ENCODE data around the gene TLR9. TPM values are rescaled to one million over a fixed set of nuclear protein-coding genes. Genes with fewer than 3 reads are reported as not detected.

TLR9 gene
- under 0.01 and 0.06 TPM in 2 replicates for total RNA-seq

GRCh38 chr3:52225452-52226228 lies at the start of gene TLR9:
TSS of gene TLR9 (minus strand) at chr3:52225645. CDS start at chr3:52225529, 116 bp downstream.

DNA sequence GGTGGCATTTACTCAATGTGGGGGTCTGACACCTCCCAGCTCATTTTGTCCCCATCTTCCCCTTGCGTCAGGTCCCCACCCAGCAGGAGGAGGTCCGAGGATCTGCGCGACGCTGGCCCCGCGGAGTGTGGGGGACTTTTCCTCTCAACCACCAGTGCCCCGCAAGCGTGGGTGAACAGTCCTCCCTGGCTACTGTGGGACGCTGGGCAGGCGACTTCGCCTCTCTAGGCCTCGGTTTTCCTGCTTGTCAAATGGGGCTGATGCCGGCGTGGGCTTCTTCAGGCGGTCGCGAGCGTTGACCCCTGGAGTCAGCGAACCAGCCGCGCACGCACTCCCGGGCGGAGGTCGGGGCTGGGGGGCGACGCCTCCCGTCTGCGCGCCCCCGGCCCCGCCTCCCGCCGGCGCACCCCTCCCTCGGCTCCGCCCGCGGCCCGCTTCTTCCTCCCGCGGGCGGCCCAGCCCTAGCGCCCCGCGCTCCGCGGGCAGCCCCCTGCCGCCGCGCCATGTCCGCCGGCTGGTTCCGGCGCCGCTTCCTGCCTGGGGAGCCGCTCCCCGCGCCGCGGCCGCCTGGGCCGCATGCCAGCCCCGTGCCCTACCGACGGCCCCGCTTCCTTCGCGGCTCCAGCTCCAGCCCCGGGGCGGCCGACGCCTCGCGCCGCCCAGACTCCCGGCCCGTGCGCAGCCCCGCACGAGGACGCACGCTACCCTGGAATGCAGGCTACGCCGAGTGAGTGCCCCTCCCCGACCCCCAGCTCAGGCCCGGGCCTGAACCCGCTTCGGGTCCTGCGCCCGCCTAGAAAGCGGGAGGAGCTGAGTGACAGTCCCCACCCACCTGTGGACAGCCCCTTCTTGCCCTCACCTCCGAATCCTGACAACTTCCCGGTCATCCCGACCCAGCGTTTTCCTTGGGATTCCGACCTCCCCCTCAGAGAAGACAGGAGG lies 20.1 kb upstream of the TLR9 start, which contains the start of gene PPM1M:
PPM1M (plus strand) TSS at position 438 of the 942 bp plus-strand sequence; CDS start at position 504, 66 bp downstream.

DNA sequence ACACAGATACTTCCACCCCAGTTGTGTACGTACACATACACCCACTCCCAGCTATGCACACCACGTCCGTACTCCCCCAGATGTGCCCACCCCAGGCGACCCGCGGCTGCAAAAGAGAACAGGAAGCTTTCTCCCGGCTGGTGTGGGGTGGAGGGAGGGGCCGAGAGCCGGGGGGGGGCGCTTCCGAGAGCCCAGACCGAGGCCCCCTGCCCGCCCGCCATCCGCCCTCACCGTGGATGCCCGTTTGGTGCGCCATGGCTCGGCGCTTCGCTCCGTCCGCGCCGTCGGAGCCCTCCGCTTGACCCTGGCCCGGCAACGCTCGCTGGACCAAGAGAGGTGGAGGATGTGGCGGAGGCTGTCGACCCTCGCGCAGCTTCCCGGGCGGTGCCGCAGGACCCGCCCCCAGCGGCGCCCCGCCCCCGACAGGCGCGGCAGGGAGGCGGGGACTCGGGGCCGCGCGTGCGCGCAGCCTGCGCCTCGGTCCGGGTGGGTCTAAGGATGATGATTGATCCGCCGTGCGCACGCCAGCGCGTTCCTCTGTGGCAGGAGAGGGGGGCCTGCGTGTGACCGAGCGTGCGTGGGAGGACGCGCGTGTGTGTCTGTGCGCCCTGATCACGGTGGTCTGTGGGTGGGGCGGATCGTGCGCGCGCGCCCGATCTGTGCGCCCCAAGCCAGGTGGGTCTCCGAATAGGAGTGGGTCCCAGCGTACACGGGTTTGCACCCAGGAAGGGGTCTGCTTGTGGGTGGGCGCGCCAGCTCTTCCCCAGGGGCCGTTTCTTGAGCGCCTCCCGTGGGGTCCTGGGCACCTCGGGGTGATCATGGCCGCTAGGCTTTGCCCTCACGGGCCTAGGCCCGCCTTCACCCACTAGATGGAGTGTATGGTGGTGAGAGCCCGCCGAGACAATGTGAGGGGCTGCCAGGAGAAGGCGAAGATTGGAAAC lies 13.6 kb upstream of the TLR9 start, which contains the start of gene TWF2:
TWF2 (minus strand) TSS at position 398 of the 941 bp plus-strand sequence; CDS start at position 256, 142 bp downstream.

GRCh38 chr3:52197842-52198625 lies 27.4 kb downstream of the TLR9 start, which contains the start of gene ALAS1:
TSS of gene ALAS1 (plus strand) at chr3:52198160. CDS start at chr3:52199242, 1,082 bp downstream.

Other genes with a start within 250 kb of the TLR9 start
- gene ACY1, start 242.1 kb downstream of the TLR9 start, total RNA-seq: 13.0 and 15.2 TPM in 2 replicates
- 529 and 935 TPM in 2 replicates for gene RPL29, start 229.8 kb downstream of the TLR9 start, total RNA-seq
- gene DUSP7, start 169.1 kb downstream of the TLR9 start, total RNA-seq: 7.0 TPM in 2 replicates
- gene POC1A, start 71.2 kb downstream of the TLR9 start, total RNA-seq: 10.5 and 11.4 TPM in 2 replicates
- 32.7 and 41.0 TPM in 2 replicates for gene ALAS1, start 27.5 kb downstream of the TLR9 start, total RNA-seq
- 111 and 129 TPM in 2 replicates for gene TWF2, start 13.5 kb upstream of the TLR9 start, total RNA-seq
- 11.8 and 20.8 TPM in 2 replicates for gene PPM1M, start 20.1 kb upstream of the TLR9 start, total RNA-seq
- gene WDR82, start 53.0 kb upstream of the TLR9 start, total RNA-seq: 53.3 and 97.9 TPM in 2 replicates
- 14.9 and 17.2 TPM in 2 replicates for gene GLYCTK, start 62.2 kb upstream of the TLR9 start, total RNA-seq
- gene DNAH1, start 90.7 kb upstream of the TLR9 start, total RNA-seq: 1.5 and 7.0 TPM in 2 replicates
- gene BAP1, start 184.4 kb upstream of the TLR9 start, total RNA-seq: 62.2 and 78.0 TPM in 2 replicates
- gene PHF7, start 185.0 kb upstream of the TLR9 start, total RNA-seq: 3.2 and 4.5 TPM in 2 replicates
- 6.8 and 83.5 TPM in 2 replicates for gene SEMA3G, start 219.5 kb upstream of the TLR9 start, total RNA-seq
- 0.25 TPM in 1 of 2 replicates, not detected in the other for gene TNNC1, start 228.4 kb upstream of the TLR9 start, total RNA-seq
- 46.6 and 113 TPM in 2 replicates for gene NISCH, start 230.0 kb upstream of the TLR9 start, total RNA-seq

Data from bladder microvascular endothelial cell (primary cell).